HG02938 (cell line): ENCODE measurements around the gene HOXC13.

Source experiments
- ATAC-seq: cut with Tn5 transposase; IDR thresholded peaks from one replicate; pipeline ENCODE4 v1.9.1; 2021; ENCODE audit warnings: mild to moderate bottlenecking, moderate library complexity; ENCODE audit not compliant: unreplicated experiment

Gene HOXC13

DNA sequence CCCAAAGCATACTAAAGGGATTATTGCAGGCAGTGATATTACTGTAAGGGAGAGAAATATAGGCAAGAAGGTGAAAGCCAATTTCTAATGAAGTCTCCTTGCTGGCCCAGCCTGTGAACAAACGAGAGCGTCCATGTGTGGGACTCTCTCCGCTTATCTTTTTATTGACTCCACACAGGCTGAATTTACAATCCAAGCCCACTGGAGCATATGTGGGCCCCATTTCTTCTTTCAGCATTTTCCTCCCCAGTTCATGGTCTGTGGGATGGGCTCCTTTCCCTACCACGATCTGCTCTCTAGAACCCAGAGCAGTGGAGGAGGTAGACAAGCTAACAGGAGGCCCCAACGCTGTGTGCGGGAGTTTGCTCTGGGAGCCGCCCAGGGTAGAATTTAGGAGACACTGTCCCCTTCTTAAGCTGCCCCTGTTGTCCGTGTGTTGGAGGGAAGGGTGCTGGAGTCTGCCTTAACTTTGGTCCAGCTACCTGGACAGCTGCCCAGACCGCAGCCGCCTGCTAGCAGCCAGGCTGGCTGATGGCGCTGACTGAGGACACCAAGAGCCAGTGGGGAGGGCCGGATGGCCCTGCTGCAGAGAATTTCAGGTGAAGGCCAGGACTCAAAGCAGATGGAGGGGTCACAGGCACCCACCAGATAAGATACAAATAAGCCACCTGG, 31.1 kb downstream of the HOXC13 start:
- no peak for ATAC-seq

DNA sequence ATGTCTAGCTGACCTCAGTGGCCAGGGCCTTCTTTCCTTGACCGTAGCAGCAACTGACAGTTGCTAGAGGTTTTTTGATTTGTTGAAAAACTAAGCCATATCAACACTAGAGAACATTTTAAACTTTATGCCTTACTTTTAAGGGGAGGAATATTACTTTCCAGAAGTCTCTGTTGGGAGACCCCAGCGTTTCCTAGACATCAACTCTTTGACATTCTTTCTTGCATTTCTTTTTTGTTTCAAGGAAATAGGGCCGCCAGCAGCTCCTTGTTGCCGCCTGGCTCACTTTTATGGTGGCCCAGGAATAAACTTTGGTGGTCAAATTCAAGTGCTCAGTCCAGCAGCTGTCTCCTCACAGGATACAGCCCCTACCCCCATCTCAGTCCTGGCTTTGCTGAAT, 31.8 kb downstream of the HOXC13 start:
- no peak for ATAC-seq

DNA sequence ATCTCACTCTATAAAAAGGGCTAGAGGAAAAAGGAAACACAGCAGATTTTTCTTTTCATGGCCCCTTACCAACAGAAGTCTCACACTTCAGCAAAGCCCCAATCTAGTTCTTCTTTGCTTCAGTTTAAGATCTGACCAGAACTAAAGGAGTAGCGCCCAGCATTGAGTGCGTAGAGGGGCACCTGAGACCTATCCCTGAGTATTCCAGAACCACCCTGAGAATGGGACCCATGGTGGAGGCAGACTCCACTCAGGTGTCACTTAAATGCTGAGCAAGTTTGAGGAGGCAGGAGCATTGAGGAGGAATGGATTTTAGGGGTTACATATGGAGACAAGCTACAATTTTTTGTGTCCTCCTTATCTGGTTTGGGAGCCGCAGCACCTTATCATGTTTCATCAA, 32.5 kb downstream of the HOXC13 start:
- no peak for ATAC-seq

DNA sequence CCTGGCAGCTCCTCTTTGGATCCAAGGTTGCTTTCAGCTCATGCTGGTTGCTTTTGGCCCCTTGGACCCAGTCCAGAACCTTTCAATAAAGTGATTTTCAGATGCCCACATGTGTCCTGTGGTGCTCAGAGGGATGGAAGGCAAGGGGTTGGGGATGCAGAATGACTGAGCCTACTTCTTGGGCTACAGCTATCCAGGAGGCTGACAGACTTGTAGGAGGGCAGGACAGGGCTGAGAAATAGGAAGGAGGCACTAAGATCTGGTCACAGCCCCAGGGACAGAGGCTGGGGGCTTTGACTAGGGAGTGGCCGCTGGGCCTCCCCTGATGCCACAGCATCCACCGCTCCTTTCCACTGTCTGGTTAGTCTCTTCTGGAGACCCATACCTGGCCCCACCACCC, 33.1 kb downstream of the HOXC13 start:
- ATAC-seq: no peak

DNA sequence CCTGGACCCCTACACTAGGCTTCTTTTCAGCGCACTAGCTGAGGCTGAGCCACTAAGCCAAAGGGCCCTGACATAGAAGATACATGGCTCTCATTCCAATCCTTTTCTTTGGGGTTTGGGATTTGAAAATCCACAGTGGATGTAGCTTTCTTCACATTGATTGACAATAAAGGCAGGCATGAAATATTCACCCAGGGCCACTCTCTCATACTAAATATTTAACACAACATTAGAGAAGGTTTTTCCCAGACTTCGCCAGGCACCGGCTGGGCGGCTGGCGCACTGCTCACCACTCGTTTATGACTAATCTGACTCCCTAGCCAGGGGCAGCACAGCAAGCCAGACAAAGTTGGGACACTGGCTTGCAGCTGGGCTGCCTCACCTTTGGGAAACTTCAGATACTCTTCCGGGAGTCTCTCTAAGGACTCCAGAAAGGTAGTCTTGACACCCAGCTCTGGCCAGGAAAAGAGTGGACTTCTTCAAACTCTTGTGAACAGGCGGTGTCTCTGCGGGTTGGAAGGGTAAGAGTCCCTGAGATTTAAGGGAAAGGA, 33.6 kb downstream of the HOXC13 start:
- no peak for ATAC-seq

DNA sequence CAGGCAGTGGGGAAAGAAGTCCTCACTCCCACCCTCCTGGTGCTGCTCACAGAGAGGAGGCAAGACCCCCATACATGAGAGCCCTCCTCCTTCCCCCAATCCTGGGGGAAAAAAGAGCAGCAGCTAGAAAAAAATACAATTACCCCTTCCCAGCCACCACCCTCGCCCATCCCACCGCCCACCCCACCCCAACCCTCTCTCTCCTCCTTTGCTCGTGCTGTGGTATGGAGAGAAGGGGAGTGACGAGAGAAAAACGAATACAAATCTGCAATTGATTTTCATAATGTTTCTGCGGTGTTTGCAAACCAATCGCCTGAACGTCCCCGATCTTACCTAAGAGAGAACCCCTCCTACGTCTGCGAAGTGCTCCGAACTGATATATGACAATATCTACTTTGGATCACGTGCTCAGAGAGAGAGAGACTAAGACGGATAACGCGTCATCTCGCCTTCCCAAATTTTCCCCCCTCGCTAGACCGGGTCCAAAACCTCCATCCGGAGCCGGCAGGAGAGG, 34.1 kb downstream of the HOXC13 start, which contains the start of gene HOXC11:
HOXC11 (plus strand) TSS at position 405 of the 514 bp plus-strand sequence. CDS start 116 bp downstream, outside the sequence.
- ATAC-seq: no peak

DNA sequence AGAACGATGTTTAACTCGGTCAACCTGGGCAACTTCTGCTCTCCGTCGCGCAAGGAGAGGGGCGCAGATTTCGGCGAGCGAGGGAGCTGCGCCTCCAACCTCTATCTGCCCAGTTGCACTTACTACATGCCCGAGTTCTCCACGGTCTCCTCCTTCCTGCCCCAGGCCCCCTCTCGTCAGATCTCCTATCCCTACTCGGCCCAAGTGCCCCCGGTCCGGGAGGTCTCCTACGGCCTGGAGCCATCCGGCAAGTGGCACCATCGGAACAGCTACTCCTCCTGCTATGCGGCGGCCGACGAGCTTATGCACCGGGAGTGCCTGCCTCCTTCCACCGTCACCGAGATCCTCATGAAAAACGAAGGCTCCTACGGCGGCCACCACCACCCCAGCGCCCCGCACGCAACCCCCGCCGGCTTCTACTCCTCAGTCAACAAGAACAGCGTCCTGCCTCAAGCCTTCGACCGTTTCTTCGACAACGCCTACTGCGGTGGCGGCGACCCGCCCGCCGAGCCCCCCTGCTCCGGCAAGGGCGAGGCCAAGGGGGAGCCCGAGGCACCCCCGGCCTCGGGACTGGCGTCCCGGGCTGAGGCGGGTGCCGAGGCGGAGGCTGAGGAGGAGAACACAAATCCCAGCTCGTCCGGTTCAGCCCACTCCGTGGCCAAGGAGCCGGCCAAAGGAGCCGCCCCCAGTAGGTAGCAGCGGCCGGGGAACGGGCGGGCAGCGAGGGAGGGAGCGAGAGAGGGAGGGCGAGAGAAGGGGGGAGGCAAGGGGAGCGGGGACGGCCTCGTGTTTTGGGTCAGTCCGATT, 34.8 kb downstream of the HOXC13 start:
- no peak for ATAC-seq

DNA sequence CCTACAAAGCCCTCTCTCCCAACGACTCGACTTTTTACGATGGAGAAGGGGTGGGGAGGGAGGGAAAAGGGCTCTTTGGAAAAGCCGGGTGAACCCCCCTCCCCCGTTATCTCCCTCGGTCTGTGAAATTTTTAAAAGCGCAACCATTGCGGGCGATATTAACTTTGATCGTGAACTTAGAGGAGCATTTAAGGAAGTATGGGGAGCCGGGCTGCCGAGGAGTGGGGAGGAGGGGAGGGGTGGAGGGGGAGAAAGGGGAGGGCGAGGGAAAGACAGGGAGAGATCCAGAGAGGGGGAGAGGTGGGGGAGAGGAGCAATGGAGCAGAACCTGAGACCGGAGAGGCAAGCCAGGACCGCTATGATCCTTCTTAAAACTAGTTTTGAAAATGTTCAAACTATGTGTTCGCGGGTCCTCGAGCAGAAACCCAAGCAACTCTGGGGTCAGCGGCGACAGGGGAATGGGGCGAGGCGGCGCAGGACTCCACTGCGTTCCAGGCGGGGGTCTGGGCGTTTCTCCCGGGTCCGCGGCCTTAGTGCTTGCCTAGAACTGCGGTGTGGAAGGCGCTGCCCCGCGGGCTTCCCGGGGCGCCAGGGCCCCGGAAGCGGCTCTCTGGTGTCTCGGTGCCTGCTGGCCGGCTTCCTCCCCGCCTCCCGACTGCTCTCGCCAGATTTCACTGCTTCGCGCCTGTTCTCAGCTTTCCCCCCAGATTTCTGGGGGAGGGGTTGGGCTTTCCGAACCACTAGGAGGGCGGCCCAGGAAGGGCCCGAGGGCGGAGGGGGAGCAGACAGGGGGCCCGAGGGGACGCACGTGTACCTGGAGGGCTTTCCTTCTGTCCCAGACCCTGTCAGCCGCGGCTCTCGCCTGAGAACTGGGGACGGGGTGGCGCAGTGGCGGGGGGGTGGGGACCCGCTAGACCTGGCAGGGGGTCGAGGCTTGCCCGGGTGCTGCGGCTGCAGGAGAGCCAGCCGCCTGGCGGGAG, 35.7 kb downstream of the HOXC13 start, which contains the start of gene HOTAIR:
HOTAIR (minus strand) TSS at position 871 of the 980 bp plus-strand sequence.
- no peak for ATAC-seq

DNA sequence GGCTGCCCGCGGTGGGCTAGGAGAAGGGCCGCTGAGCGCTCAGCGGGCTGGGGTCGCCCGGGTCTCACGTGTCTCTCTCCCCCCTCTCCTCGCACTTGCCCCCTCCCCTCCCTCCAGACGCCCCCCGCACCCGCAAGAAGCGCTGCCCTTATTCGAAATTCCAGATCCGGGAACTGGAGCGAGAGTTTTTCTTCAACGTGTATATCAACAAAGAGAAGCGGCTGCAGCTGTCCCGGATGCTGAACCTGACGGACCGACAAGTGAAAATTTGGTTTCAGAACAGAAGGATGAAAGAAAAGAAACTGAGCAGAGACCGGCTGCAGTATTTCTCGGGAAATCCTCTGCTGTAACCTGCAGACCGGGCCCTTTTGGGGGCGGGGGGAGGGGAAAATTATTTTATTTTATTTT, 36.4 kb downstream of the HOXC13 start:
- no peak for ATAC-seq

DNA sequence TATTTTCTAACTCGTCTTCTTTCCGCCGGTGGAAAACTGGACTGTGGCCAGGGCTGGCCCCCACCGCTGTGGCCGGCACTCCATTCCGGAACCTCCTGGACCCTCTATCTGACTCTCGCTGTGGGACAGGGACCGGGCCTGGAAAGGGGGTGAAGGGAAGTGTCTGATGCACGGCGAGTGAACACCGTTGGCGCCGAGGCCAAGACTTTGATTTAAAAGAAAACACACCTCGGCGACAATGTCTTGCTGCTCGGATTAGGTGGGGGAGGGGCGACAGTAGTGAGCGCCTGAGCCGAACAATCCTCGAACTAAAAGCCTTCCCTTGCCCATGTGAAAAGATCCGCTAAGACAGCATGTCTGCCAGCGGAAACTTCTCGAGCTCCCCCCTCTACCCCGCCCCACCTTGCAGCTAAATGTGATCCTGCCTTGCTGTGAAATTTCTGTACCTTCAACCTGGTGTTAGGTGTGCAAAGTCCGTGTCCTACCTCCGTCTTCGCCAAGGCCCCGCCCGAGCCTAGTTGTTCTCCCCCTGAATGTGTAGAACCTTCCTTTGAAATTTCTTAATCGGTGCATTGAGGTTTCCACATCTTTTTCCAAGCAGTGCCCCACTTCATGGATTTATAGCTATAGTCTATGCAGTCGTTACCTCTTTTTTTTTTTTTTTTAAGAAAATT, 37.0 kb downstream of the HOXC13 start:
- ATAC-seq: no peak

DNA sequence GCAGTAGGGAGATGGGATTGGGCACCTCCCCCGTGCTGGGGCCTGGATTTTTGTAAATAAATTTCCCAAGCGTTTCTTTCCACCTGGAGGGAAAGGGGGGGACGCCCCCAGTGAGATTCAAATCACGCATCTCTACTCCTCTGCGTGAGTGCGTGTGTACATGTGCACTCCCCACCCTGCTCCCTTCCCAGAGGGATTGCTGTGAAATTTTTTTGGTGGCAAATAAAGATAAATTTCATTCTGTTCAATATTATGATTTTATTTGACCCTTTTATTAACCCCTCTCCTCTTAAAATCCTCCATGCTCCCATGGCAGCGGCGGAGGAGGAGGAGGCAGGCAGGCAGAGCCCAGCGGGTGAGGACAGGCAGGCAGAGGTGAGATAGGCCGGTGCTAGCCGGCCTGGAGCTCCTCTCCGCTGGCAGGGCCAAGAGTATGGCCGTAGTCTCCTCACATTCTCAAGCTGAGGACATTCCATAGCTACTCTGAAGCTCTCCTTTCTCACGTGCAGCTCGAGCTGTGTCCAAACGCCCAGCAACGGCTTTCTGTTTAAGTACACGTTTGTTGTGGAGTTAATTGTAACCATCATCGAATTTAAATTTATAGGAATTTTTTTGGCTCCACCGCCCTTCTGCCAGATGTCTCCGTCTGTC, 37.7 kb downstream of the HOXC13 start:
- no peak for ATAC-seq

DNA sequence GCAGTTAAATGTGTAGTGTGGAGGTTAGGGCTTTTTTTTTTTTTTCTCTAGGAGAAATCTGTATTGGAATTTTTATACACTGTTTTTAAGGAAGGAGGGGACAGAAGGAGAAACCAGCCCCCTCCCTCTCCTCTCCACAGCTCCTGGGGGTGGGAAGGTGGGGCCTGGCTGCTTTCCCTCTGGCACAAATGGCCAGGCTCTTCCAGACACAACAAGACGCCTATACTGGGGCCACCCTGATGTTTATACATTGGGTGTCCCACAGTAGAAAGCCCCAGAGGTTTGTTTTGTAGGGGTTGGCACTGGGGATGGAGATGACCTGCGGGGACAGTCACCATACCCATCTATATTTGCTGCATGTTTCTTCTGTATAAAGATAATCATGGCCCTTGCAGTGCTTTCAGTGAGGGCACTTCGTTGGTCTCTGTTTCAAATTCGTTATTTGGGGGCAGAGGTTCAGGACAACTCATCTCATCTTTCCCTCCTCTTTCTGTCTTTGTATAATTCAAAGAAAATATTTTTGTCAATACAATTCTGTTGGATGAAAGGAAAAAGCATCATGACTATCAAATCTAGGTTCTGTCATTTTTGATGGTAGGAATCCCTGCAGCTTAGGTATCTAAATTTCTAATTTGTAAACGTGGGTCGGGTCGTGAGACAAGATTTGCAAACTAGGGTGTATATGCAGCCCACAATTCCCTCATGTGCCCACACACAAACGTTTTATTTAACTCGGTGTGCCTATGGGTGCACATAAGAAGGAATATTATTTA, 38.4 kb downstream of the HOXC13 start:
- no peak for ATAC-seq

DNA sequence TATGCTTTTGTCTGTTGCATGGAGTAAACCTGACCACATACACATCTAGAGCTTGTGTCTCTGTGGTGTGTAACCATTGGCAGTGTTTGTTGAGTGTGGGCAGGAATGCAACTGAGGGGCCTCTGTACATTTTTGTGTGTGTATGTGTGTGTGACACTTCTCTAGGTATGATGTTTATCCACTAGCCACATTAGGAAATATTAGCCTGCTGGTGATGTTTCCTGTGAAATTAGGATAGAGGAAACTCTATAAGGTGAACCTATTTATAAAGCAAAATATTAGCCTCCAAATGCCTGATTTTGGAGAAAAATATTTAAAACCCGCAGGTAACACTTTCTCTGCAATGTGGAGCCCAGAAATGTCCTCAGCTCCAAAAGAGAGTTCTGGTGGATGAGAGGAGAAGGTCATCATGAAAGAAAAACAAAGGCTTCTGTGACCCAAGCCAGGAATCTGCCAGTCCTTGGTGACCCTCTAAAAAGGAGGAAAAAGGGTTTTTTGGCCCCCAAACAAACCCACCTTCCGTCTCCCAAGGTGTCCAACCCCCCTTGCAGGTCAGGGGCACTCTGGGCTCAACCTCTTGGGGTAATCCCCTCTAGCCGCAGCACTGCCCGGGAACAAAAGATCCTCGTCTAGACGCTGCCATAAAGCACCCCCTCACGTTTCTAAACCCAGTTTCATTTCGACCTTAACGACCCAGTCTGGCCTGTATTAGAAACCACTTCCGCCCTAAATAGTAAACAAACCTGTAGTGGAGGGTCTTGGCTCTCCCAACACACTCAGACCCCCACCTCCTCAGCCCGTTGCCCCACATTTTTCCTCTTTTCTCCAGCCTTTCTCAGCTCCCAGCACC, 39.2 kb downstream of the HOXC13 start:
- no peak for ATAC-seq

DNA sequence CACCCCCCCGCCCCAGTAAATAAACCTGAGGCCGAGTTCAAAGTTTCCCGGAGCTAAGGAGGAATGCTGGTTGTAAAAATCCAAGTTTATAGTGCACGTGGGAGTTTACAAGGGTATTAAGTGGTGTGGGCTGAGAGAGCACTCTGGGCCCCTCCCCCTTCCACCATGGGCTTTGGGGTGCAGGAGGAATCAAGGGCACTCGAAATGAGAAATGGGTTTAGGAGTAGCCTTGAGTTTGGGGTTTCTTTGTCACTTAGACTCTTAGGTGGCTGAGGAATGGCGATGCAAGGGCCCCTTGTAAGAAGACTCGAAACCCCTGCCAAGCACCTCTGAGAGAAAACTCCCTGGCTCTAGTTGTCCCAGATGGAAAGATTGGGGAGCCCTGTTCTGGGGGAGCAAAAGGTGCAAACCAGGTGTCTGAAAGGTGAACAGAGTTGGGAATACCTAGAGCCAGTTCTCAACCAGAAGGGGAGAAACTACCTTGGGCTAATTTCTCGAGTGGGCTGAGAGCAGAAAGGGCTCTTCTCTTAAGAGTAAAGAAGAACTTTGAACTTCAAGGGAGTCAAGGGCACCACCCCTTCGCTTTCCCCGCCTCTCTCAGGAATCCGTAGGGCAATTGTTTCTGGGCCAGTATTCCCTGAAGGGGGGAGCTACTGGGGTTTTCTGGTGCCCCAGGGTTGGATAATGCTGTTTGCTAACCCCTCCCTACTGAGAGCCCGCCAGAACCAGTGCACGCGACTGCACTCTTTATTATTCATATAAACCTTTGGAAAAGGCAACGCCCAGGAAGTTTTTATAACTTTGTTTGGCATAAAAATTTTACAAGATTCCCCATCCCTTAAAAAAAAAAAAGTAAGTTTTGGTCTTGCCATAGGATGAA, 40.1 kb downstream of the HOXC13 start:
- no peak for ATAC-seq

DNA sequence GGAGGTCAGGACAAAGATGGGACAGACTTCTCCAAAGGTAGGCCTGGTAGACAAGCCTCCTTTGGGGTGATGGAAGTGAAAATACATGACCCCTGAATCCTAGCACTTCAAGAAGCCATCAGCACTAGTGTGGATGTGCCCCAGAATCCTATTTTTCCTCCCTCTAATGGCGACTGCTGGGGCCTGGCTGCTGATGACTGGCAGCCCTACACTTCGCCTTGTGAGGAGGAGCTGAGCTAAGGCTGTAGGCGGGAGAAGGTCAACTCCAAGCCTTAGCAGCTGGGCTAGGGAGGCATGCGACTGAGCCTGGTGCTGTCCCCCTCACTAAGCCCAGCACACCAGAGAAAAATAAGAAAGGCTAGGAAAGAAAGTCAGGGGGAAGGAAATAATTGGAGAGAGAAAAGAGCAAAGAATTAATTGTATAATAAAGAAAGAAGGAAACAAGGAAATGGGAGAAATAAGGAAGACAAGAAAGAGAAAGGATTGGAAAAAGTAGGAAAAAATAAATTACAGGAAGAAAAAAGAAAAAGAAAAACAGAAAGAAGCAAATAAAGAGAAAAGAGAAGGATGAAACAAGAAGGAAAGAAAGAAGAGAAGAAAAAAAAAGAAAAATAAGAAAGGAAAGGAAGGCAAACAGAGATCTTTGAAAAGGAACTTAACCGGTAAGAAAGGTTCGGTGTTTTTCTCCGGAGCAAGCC, 41.6 kb downstream of the HOXC13 start:
- no peak for ATAC-seq

DNA sequence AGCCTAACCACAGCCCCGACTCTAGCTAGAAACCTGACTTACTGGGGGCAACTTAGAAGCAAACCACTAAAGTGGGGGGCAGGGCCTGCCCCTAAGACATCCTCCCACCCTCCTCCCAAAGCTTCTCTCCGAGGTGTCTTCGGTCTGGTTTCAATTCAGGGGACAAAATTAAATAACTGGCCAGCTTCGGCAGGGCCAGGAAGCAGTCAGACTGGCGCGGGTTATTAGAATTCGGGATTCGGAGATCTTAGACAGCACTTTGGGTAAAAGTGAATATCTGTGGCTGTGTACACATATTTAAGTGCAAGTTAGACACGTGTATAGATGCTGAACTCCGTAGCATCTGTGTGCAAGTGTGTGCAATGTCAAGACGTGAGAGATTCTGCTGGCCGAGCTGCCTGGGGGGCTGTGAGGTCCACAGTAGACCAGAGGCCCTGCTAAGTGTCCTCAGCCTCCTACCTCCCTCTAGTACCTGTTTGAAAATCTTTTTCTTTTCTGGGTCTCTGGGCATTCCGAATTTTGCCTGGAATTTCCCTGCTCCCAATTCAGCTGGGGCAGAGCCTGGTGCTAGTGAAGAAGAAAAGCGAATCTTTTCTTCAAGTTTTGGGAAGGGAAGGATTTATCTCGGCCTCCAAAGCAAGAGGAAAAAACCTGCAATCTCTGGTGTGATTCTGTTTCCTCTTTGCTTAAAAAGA, 42.3 kb downstream of the HOXC13 start:
- ATAC-seq: no peak
